Measurements from ENCODE around the gene PTCD3. TPM values are rescaled to one million over a fixed set of nuclear protein-coding genes. Genes with fewer than 3 reads are reported as not detected.

PTCD3 gene
- total and polyA plus RNA-seq, 7 donors = 7.8 to 94.2 (median 44.9) TPM

DNA sequence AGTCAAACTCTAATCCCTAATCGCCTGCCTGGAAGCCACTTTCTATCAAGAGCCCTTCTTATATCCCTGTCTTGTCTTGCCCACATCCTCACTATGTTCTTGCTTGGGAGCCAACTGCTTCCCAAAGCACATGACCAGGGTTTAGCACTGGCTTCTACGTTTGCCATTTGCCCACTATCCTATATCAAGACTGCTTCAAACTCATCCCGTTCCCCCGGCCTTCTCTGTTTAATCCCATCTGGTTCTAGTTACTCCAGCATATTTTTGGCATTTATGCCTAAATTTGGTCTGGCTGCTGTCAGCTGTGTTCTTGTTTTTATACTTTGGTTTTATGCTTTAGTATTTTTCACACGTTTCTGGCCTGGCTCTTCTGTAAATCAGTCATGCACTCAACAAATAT lies 40.5 kb upstream of the PTCD3 start:
- TF ChIP-seq POLR2AphosphoS5 (IDR thresholded peaks at IDR 0.05) = peak in 2 of 4 donors; percentile 37 to 41
- TF ChIP-seq EP300 (IDR thresholded peaks at IDR 0.05) = no peak
- TF ChIP-seq, protein P1, sequence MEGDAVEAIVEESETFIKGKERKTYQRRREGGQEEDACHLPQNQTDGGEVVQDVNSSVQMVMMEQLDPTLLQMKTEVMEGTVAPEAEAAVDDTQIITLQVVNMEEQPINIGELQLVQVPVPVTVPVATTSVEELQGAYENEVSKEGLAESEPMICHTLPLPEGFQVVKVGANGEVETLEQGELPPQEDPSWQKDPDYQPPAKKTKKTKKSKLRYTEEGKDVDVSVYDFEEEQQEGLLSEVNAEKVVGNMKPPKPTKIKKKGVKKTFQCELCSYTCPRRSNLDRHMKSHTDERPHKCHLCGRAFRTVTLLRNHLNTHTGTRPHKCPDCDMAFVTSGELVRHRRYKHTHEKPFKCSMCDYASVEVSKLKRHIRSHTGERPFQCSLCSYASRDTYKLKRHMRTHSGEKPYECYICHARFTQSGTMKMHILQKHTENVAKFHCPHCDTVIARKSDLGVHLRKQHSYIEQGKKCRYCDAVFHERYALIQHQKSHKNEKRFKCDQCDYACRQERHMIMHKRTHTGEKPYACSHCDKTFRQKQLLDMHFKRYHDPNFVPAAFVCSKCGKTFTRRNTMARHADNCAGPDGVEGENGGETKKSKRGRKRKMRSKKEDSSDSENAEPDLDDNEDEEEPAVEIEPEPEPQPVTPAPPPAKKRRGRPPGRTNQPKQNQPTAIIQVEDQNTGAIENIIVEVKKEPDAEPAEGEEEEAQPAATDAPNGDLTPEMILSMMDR (IDR thresholded peaks at IDR 0.05) = no peak
- DNase-seq = no peak
- 70 to 78% methylated on average over 5 of the region's 5 CpGs for WGBS, 2 donors
- intact Hi-C loops (cut with DNase I) = no loop called here
- Histone ChIP-seq H3K27me3 (no peaks in the 10 kb centered on the region), H3K36me3 (peaks cover 0 to 83% (median 20%) of the 10 kb centered on the region in 4 donors), H3K9me3 (peaks cover 0 to 2% (median 1%) of the 10 kb centered on the region in 4 donors), H3K27ac (peak overlapping the region in 2 of 4 donors; percentile 51 to 52), H3K4me1 (peaks cover 0 to 19% (median 0%) of the 10 kb centered on the region in 4 donors), H3K4me3 (no peak overlapping the region)

DNA sequence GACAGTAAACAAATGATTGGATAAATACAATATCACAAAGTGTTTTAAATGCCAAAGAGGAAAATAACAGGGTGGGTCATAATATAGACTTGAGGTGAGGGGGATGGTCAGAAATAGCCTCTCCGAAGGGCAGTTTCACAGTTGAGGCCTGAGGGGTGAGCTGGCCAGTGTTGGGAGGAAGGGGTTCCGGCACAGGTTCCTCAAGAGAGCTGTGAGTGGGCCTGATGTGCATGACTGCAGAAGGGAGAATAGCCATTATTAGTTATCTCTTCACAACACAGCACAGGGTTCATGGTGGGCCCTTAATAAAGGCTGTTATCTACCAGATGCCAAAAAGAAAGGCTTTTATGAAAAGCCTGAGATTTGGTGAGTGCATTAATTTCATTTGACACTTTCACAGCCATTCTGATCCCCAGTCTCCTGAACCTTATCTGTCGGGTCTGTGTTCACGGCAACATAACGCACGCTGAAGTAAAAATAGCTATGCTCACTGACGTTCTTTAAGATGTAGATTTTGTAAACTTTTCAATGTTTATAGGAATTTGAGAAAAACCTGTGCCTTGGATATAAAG lies 39.9 kb upstream of the PTCD3 start:
- no peak for DNase-seq
- peak in 1 of 4 donors; percentile 4 for TF ChIP-seq POLR2AphosphoS5 (IDR thresholded peaks at IDR 0.05)
- TF ChIP-seq, protein P1 (IDR thresholded peaks at IDR 0.05) = no peak
- peaks cover 0 to 19% (median 0%) of the 10 kb centered on the region in 4 donors for H3K4me1 ChIP-seq
- no peaks in the 10 kb centered on the region for H3K27me3 ChIP-seq
- H3K9me3 ChIP-seq = peaks cover 0 to 2% (median 1%) of the 10 kb centered on the region in 4 donors
- intact Hi-C loops (cut with DNase I) = no loop called here
- peak overlapping the region in 2 of 4 donors; percentile 51 to 52 for H3K27ac ChIP-seq
- no peak overlapping the region for H3K4me3 ChIP-seq
- peaks cover 0 to 83% (median 20%) of the 10 kb centered on the region in 4 donors for H3K36me3 ChIP-seq
- WGBS, 2 donors = 90 to 94% methylated on average over 7 of the region's 7 CpGs

DNA sequence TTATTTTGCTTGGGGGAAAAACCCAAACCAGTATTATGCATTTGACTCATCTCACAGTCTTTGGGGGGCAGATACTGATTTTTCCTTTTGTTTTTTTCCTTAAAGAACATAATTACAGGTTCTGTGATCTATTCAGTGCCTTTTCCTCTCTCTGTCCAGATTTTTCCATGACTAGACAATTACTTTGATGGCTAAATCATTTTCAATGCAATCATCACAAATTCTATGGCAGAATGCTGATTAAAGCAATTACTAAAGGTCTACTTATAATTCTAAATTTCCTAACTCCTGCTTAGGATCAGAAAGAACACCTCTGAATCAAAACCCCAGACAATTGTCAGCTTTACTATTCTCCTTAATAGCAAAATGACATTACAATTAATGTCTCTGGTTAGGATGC lies 39.1 kb upstream of the PTCD3 start:
- H3K36me3 ChIP-seq = peaks cover 0 to 79% (median 18%) of the 10 kb centered on the region in 4 donors

DNA sequence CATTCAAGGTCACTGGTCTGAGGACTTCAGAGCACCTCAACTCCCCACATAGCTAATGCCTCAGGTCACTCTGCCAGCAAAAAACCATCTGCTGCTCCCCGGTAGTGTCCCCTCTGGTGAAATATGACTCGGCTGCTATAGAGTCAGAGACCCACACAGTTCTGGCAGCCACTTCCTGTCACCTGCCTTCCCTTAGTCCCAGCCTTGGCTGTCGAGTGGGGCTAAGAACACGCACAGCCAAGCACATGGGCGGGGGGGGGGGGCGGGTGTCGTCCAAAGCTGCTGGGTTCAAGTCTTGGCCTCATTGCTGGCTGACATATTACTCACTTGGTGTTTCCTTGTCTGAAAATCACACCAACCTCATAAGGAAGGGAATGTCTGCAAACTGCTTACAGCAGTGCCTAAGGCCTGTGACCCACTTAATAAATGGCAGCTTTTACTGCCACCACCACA lies 37.9 kb upstream of the PTCD3 start:
- Histone ChIP-seq H3K4me3 (no peak overlapping the region), H3K27ac (no peak overlapping the region), H3K4me1 (peaks cover 0 to 33% (median 11%) of the 10 kb centered on the region in 4 donors), H3K27me3 (no peaks in the 10 kb centered on the region), H3K36me3 (peaks cover 0 to 68% (median 17%) of the 10 kb centered on the region in 4 donors), H3K9me3 (peaks cover 0 to 2% (median 0%) of the 10 kb centered on the region in 4 donors)
- intact Hi-C loops (cut with DNase I) = no loop called here
- 56 to 76% methylated on average over 7 of the region's 7 CpGs for WGBS, 2 donors
- TF ChIP-seq, protein P1 (IDR thresholded peaks at IDR 0.05) = no peak
- TF ChIP-seq POLR2AphosphoS5 (IDR thresholded peaks at IDR 0.05) (no peak), EP300 (IDR thresholded peaks at IDR 0.05) (no peak), POLR2A (IDR thresholded peaks at IDR 0.05) (no peak)
- DNase-seq = no peak

More for the DNA sequence above, 39.1 kb upstream of the PTCD3 start:
- TF ChIP-seq POLR2AphosphoS5 (IDR thresholded peaks at IDR 0.05) (no peak), EP300 (IDR thresholded peaks at IDR 0.05) (no peak), POLR2A (IDR thresholded peaks at IDR 0.05) (no peak)
- TF ChIP-seq, protein P1 (IDR thresholded peaks at IDR 0.05) = no peak
- Histone ChIP-seq H3K27me3 (no peaks in the 10 kb centered on the region), H3K9me3 (peaks cover 0 to 2% (median 1%) of the 10 kb centered on the region in 4 donors), H3K4me1 (peaks cover 0 to 22% (median 1%) of the 10 kb centered on the region in 4 donors), H3K4me3 (no peak overlapping the region), H3K27ac (peak overlapping the region in 2 of 4 donors; percentile 51 to 52)
- intact Hi-C loops (cut with DNase I) = no loop called here
- no peak for DNase-seq
